WI38 (cell line): ENCODE measurements around the gene UNC5B.

Experiments used
- H3K4me3 ChIP-seq: 2 replicates; pipeline ENCODE4 v1.5.1; 2011; ENCODE audit warnings: low read depth, mild to moderate bottlenecking, control low read depth, low read length
- CTCF ChIP-seq: IDR thresholded peaks from 2 replicates; pipeline ENCODE4 v1.5.1; 2012; ENCODE audit warnings: low read depth, mild to moderate bottlenecking, control low read depth, low read length

Gene UNC5B

GRCh38 chr10:71277914-71278665 is 65.7 kb downstream of the UNC5B start:
- no peak for TF ChIP-seq CTCF

GRCh38 chr10:71278691-71279588 is 66.6 kb downstream of the UNC5B start:
- H3K4me3 ChIP-seq, result no peak overlapping the region
- no peak for TF ChIP-seq CTCF

More at GRCh38 chr10:71277914-71278665, 65.7 kb downstream of the UNC5B start:
- H3K4me3 ChIP-seq, result no peak overlapping the region

- no peak overlapping the region for H3K4me3 ChIP-seq
- TF ChIP-seq CTCF, result no peak
These were observed 67.3 kb downstream of the UNC5B start for GRCh38 chr10:71279590-71280170.

GRCh38 chr10:71280216-71280615 is 67.8 kb downstream of the UNC5B start:
- H3K4me3 ChIP-seq, result no peak overlapping the region
- no peak for TF ChIP-seq CTCF

GRCh38 chr10:71280825-71281224 is 68.5 kb downstream of the UNC5B start:
- H3K4me3 ChIP-seq, result no peak overlapping the region
- TF ChIP-seq CTCF, result no peak

- TF ChIP-seq CTCF, result no peak
- no peak overlapping the region for H3K4me3 ChIP-seq
These were observed 69.4 kb downstream of the UNC5B start for GRCh38 chr10:71281646-71282322.
